Stimulated activated naive CD4-positive, alpha-beta T cell (primary cell): ENCODE data around the gene C4orf46.

ENCODE experiments used
- DNase-seq, 6 experiments: peaks; one replicate each; lab custom pipeline; 2025; lab: John Stamatoyannopoulos, UW

The C4orf46 gene

DNA sequence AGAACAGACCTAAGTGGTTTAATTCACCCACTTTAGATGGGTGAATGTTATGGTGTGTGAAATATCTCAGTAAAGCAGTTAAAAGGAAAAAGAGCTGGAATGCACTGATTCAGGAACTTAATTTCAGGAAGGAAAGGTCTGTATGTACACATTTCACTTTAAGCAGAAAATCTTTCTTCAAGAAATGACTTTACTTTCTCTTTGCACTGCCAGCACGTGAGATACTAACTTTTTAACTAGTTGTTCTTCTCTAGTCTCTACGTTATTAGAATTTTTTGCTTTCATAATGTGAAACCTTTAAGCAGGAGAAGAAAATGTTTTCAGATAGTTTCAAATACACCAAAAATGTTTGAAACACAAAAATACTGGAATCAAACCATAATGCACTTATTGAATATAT lies 18.8 kb downstream of the C4orf46 start:
- DNase-seq, result no peak

DNA sequence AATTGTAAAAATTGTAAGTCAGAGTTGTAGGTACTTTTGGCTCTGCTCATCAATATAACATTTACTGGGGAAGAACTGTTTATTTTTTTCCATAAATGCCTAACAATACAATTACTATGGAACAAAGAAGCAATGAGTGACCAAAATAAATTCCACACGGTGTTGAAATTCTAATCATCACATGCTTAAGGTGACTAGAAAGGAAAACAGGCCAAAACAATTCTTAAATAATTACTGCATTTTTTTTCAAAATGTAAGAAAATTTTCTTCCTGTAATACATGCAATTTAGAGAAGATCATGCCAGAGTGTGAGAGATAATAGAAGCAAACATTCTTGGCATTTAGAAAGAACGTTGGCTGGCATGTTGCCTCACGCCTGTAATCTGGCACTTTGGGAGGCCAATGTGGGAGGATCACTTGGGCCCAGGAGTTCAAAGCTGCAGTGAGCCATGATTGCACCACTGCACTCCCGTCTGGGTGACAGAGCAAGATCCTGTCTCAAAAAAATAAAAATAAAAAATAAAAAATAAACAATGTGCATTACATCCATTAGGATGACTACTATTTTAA lies 22.5 kb downstream of the C4orf46 start:
- DNase-seq, result no peak

DNA sequence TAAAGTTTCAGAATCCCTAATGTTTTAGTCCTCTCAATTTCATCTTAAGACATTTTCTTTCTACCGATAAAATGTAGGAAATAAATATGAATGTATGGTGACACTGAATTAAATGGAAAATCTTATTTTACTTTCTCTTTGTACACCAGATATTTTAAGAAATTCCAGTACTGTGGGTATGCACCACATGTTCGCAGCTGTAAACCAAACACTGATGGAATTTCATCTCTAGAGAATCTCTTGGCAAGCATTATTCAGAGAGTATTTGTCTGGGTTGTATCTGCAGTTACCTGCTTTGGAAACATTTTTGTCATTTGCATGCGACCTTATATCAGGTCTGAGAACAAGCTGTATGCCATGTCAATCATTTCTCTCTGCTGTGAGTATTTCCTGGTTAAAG lies 26.9 kb downstream of the C4orf46 start:
- no peak for DNase-seq

DNA sequence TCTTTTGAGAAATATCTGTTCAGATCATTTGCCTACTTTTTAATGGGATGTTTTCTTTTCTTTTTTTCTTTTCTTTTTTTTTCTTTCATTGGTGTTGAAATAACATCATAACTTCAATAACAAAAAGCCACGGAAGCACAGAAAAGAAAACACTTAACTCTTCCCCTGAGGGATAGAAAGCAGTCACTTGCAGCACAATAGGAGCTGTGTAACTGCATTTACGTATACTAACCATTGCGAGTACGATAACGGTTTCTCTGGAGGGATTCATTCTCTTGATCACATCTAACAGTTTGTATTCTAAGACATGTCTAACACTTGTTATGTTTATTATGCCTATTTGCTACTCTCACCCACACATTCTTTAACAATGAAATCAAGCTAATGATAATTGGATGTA lies 27.3 kb downstream of the C4orf46 start:
- DNase-seq, result no peak

DNA sequence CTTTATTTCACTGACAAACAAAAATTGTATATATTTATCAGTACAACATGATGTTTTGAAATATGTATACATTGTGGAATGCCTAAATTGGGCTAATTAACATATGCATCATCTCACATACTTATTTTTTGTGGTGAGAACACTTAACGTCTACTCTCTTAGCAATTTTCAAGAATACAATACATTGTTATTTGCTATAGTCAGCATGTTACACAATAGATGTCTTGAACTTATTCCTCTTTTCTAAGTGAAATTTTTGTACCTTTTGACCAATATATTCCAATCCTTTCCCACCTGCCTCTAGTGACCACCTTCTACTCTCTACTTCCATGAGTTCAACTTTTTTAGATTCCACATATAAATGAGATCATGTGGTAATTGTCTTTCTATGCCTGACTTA lies 35.1 kb downstream of the C4orf46 start:
- DNase-seq, result no peak

DNA sequence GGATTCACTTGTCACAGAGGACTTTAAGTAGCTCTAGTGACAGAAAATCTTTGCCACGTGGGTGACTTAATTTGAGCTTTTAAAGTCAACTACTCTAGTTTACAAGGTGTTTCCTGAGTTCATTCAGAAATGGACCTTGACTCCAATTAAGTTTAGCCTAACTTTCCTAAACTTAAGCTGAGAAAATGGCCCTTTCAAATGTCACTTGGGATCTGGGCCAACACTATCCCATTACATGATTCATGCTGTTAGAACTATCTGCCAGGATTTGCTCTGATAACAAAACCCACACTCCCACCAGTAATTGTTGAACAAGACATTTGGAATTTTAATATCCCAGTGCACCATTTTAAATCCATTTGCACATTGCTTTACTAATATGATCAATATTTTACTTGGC lies 40.8 kb downstream of the C4orf46 start:
- DNase-seq, result no peak

DNA sequence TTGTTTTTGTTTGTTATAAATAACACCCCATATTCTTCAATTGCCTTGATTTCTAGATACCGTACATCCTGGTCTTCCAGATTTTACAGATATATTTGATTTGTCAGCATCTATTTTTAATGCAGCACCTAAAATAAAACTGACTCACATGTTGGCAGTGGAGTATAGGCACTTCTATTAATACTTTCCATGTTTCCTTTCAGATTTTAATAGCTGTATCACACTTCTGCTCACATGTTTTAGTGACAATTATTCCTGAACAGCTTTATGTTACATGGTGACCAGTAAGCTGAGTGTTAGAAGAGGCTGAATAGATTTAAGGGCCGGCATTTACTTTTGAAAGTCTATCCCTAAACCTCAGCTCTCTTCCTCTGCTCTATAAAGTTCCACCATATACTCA lies 46.1 kb downstream of the C4orf46 start:
- DNase-seq, result no peak

DNA sequence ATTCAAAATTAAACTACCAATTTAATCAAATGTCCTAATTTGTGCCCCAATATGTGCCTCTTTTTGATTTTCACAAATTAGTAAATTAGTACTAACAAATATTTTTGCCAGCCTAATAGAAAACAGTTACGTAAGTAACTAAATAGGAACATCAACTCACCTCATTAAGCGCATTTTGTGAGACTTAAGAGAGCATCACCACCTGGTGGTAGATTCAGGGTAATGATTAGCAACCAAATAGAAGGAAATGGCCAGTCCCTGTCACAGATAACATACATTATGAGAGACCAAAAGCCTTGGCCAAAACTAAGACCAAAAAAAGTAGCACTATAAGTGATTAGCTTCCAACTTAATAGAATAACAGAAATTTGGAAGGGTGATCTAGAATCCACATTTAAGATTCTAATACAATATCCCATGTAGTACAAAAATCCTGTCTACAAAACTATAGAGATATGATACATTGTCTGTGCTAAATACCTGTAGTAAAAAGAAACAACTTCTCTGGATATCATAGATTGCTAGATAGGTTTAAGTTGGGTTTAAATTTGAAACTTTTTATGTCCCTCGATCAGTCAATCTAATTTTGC lies 46.7 kb downstream of the C4orf46 start:
- peak in 2 of 6 experiments; percentile 0 to 1 for DNase-seq

DNA sequence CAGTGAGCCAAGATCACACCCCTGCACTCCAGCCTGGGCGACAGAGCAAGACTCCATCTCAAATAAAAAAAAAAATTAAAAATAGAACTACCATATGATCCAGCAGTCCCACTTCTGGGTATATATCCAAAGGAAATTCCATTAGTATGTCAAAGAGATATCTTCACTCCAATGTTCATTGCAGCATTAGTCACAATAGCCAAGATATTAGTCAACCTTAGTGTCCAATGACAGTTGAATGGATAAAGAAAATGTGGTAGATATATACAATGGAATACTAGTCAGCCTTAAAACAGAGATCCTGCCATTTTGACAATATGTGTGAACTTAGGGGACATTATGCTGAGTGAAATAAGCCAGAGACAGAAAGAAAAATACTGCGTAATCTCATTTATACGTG lies 49.4 kb downstream of the C4orf46 start:
- DNase-seq, result no peak

DNA sequence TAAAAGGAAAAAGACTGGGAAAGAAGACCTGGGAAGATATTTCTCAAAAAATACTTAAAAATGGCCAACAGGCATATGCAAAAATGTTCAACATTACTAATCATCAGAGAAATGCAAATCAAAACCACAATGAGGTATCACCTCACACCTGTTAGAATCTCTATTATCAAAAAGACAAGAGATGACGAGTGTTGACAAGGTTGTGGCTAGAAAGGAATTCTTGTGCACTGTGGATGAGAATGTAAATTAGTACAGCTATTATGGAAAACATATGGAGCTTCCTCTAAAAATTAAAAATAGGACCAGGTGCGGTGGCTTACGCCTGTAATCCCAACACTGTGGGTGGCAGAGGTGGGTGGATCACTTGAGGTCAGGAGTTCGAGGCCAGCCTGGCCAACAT lies 50.0 kb downstream of the C4orf46 start:
- no peak for DNase-seq

DNA sequence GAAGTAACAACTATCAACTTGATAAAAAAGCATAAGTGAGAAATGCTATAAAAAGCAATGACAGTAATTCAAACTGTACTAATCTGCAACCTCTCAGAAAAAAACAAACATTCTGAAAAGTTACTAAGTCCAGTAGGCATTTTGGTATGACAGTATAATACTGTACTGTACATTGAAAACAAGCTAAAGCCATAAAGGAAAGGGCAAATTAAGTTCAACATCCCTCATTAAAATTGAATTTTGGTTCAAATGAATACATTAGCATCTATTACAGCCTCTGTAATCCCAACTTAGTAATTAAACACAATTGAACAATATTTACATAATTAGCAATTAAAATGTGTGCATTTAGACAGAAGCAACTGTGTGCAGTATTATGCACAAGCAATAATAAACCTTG lies 53.7 kb downstream of the C4orf46 start:
- DNase-seq, result no peak
